ENCODE measurements around the gene ATG5.

DNA sequence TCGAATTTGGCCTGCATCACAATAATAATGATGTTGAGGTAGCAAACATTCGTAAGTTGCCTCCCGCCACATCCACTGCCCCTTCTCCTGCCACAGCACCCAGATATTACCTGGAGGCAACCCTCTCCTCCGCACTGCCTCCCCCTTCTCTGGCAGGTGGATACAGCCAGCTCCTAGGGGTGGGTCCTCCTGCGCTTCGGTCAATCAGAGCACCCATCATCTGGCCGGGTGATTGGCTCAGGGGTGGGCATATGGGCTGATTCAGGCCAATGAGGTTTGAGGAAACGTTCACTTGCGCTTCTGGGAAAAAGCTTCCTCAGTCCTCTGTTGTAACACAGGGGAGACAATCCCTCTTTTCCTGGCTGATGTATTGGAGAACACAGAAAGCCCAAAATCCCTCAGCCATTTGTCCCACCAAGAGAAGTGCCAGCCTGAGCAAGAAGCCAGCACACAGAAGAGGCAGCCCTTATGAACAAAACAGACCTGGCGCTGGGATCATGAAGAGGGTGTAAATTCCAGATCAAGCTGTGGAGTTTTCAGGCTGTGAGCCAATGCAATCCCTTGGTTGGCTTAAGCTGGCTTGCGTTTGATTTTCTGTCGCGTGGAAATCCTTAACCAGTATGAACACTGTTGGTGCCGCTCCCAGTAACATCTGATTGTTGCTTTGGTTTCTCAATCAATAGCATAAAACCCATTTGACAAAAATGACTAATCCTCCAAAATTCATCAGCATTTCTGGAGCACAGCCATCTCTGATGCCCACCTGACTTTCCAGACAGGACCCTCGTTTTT lies 157.3 kb downstream of the ATG5 start:
- TF ChIP-seq POLR2A (IDR thresholded peaks at IDR 0.05) (no peak), CTCF (IDR thresholded peaks at IDR 0.05) (no peak)

All from heart left ventricle (tissue), 13 donors.